H9 (cell line): ENCODE measurements around the gene ALKBH2. TPM values are rescaled to one million over a fixed set of nuclear protein-coding genes. Genes with fewer than 3 reads are reported as not detected.

Source experiments
- DNase-seq: peaks from one replicate; pipeline ENCODE4 v3.0.0-alpha.2; 2017
- H2AFZ ChIP-seq: one replicate; pipeline ENCODE4 v1.6.1; 2013; ENCODE audit warnings: mild to moderate bottlenecking, low read length, control low read depth, moderate library complexity
- H2AK5ac ChIP-seq: 2 replicates; pipeline ENCODE4 v1.6.1; 2013; ENCODE audit warnings: low read length, control low read depth, mixed read lengths; ENCODE audit not compliant: insufficient read length
- H2BK120ac ChIP-seq: one replicate; pipeline ENCODE4 v1.6.1; 2013; ENCODE audit warnings: low read depth, mild to moderate bottlenecking, low read length, control low read depth, inconsistent platforms; ENCODE audit not compliant: poor library complexity, severe bottlenecking
- H2BK12ac ChIP-seq: 2 replicates; pipeline ENCODE4 v1.6.1; 2013; ENCODE audit warnings: low read length, control low read depth, mixed read lengths, low read depth; ENCODE audit not compliant: insufficient read length
- H2BK15ac ChIP-seq: 2 replicates; pipeline ENCODE4 v1.6.1; 2013; ENCODE audit warnings: low read depth, low read length, control low read depth
- H2BK20ac ChIP-seq: one replicate; pipeline ENCODE4 v1.6.1; 2013; ENCODE audit warnings: low read depth, mild to moderate bottlenecking, low read length, control low read depth, inconsistent platforms; ENCODE audit not compliant: poor library complexity, severe bottlenecking
- H2BK5ac ChIP-seq: 2 replicates; pipeline ENCODE4 v1.6.1; 2013; ENCODE audit warnings: low read length, control low read depth, mixed read lengths; ENCODE audit not compliant: insufficient read length
- H3K14ac ChIP-seq: 2 replicates; pipeline ENCODE4 v1.6.1; 2013; ENCODE audit warnings: low read length, control low read depth; ENCODE audit not compliant: insufficient read depth
- H3K18ac ChIP-seq: 2 replicates; pipeline ENCODE4 v1.6.1; 2013; ENCODE audit warnings: low read depth, mild to moderate bottlenecking, mixed read lengths, low read length, control low read depth; ENCODE audit not compliant: insufficient read length
- H3K23ac ChIP-seq: 2 replicates; pipeline ENCODE4 v1.6.1; 2013; ENCODE audit warnings: low read length, control low read depth, mixed read lengths, low read depth; ENCODE audit not compliant: insufficient read length
- H3K23me2 ChIP-seq: 2 replicates; pipeline ENCODE4 v1.6.1; 2013; ENCODE audit warnings: low read depth, mild to moderate bottlenecking, mixed read lengths, low read length, control low read depth; ENCODE audit not compliant: insufficient read length, poor library complexity, severe bottlenecking
- H3K27ac ChIP-seq: 2 replicates; pipeline ENCODE4 v1.5.1; 2013; ENCODE audit warnings: low read length, control low read depth, mixed read lengths, low read depth; ENCODE audit not compliant: insufficient read length
- H3K27me3 ChIP-seq: 2 replicates; pipeline ENCODE4 v1.6.1; 2013; ENCODE audit warnings: low read length, control low read depth, inconsistent platforms; ENCODE audit not compliant: insufficient read depth
- H3K4ac ChIP-seq: 2 replicates; pipeline ENCODE4 v1.6.1; 2013; ENCODE audit warnings: low read depth, mild to moderate bottlenecking, control low read depth, inconsistent platforms, low read length, moderate library complexity
- H3K4me1 ChIP-seq: 2 replicates; pipeline ENCODE4 v1.6.1; 2013; ENCODE audit warnings: low read length, control low read depth, inconsistent platforms; ENCODE audit not compliant: insufficient read depth
- H3K4me2 ChIP-seq: 2 replicates; pipeline ENCODE4 v1.6.1; 2013; ENCODE audit warnings: low read length, control low read depth, mixed read lengths; ENCODE audit not compliant: insufficient read length, insufficient read depth
- H3K56ac ChIP-seq: 2 replicates; pipeline ENCODE4 v1.6.1; 2013; ENCODE audit warnings: low read depth, mild to moderate bottlenecking, mixed read lengths, low read length, control low read depth; ENCODE audit not compliant: insufficient read length
- H3K79me1 ChIP-seq: 2 replicates; pipeline ENCODE4 v1.6.1; 2013; ENCODE audit warnings: low read depth, mild to moderate bottlenecking, moderate library complexity, low read length, control low read depth, inconsistent platforms; ENCODE audit not compliant: insufficient read depth, poor library complexity, severe bottlenecking
- H3K79me2 ChIP-seq: 2 replicates; pipeline ENCODE4 v1.6.1; 2013; ENCODE audit warnings: low read length, control low read depth, inconsistent platforms; ENCODE audit not compliant: insufficient read depth
- H3K9ac ChIP-seq: 2 replicates; pipeline ENCODE4 v1.6.1; 2013; ENCODE audit warnings: low read length, control low read depth, mixed read lengths; ENCODE audit not compliant: insufficient read length; ENCODE audit errors: extremely low read depth
- H3K9me3 ChIP-seq: one replicate; pipeline ENCODE4 v1.6.1; 2013; ENCODE audit warnings: low read depth, low read length, inconsistent platforms; ENCODE audit not compliant: control insufficient read depth
- H3T11ph ChIP-seq: one replicate; pipeline ENCODE4 v1.6.1; 2013; ENCODE audit warnings: mild to moderate bottlenecking, low read length, control low read depth, inconsistent platforms
- H4K20me1 ChIP-seq: one replicate; pipeline ENCODE4 v1.6.1; 2013; ENCODE audit not compliant: control insufficient read depth, insufficient read length, insufficient read depth
- H4K5ac ChIP-seq: 2 replicates; pipeline ENCODE4 v1.6.1; 2013; ENCODE audit warnings: low read depth, mild to moderate bottlenecking, mixed read lengths, low read length, control low read depth; ENCODE audit not compliant: insufficient read length
- H4K8ac ChIP-seq: replicated peaks from 2 replicates; pipeline ENCODE4 v1.6.1; 2013; ENCODE audit warnings: low read length, control low read depth, mixed read lengths, low read depth; ENCODE audit not compliant: insufficient read length
- H4K91ac ChIP-seq: 2 replicates; pipeline ENCODE4 v1.6.1; 2013; ENCODE audit warnings: low read depth, mild to moderate bottlenecking, moderate library complexity, mixed read lengths, low read length, control low read depth; ENCODE audit not compliant: insufficient read length
- H3K27ac Mint-ChIP-seq, 3 experiments: 2 replicates in 2 of 3; 3 replicates in 1 of 3; pipeline ENCODE4 v1.8.0; 2020 to 2021; ENCODE audit warnings: mixed read lengths in 3 of 3, mild to moderate bottlenecking in 1 of 3, moderate library complexity in 1 of 3
- H3K27me3 Mint-ChIP-seq: 2 replicates; pipeline ENCODE4 v1.8.0; 2021; ENCODE audit warnings: low read depth, mild to moderate bottlenecking, moderate library complexity, mixed read lengths
- H3K36me3 Mint-ChIP-seq, 3 experiments: 2 replicates in 2 of 3; 3 replicates in 1 of 3; pipeline ENCODE4 v1.8.0; 2020 to 2021; ENCODE audit warnings: low read depth in 3 of 3, mixed read lengths in 3 of 3; ENCODE audit not compliant: insufficient read depth in 1 of 3
- H3K4me1 Mint-ChIP-seq, 2 experiments: 2 replicates each; pipeline ENCODE4 v1.8.0; 2020; ENCODE audit warnings: mixed read lengths in 2 of 2
- H3K4me3 Mint-ChIP-seq, 2 experiments: 2 replicates in 1 of 2; 3 replicates in 1 of 2; pipeline ENCODE4 v1.8.0; 2020 to 2021; ENCODE audit warnings: mild to moderate bottlenecking in 2 of 2, mixed read lengths in 2 of 2, moderate library complexity in 1 of 2
- H3K9me3 Mint-ChIP-seq, 2 experiments: 2 replicates in 1 of 2; 3 replicates in 1 of 2; pipeline ENCODE4 v1.8.0; 2020; ENCODE audit warnings: mild to moderate bottlenecking in 2 of 2, mixed read lengths in 2 of 2, moderate library complexity in 1 of 2
- WGBS: extraction: QIAGEN DNeasy Blood & Tissue Kit; methylation state at CpG from one replicate; pipeline ENCODE4 v1.1.7; 2013; ENCODE audit warnings: missing lambda C conversion rate, low lambda C conversion rate, mixed read lengths; ENCODE audit not compliant: insufficient read length; ENCODE audit errors: extremely low coverage; 5-methylcytosine and 5-hydroxymethylcytosine counted together
- total RNA-seq: library from RNA; stranded (reverse); gene quantifications from 2 replicates; pipeline ENCODE4 v1.2.1, GENCODE V29; 2021
- TF ChIP-seq, protein P1 (sequence below): fragments of 200-600 bp; sonication (generic); conservative IDR thresholded peaks from 3 replicates; pipeline ENCODE4 v1.8.0; 2021; ENCODE audit warnings: antibody characterized with exemption, mild to moderate bottlenecking

ALKBH2 gene
- total RNA-seq, 1 experiment from 2014 or later, result 24.4 TPM

DNA sequence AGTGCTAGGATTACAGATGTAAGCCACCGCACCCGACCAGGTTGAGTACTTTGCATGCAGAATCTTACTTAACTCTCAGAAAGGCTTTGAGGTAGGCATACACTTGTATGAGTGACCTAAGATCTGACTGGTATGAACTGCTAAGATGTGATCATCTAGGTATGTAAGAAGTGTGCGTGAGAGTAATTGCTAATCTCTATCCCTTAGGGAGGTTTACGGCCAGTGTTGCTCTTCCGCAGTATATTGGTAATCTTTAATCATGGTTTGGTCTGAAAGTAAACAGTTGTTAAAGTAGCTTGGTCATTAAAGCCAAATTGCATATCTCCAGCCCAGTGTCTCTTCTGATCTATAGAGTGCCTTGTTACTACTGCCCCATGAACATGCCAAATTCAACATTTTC is 11.9 kb upstream of the ALKBH2 start:
- Histone ChIP-seq H2AK5ac (no peak overlapping the region), H4K5ac (no peak overlapping the region), H3K23ac (no peak overlapping the region), H2BK5ac (no peak overlapping the region), H4K91ac (no peak overlapping the region), H3K4me2 (no peak overlapping the region), H2BK120ac (no peak overlapping the region), H3K14ac (no peak overlapping the region), H2BK15ac (no peak overlapping the region), H3K4ac (no peak overlapping the region), H4K8ac (no peak overlapping the region), H2BK12ac (no peak overlapping the region), H3K18ac (no peak overlapping the region), H2AFZ (no peak overlapping the region), H3T11ph (no peak overlapping the region), H3K79me1 (no peaks in the 10 kb centered on the region), H2BK20ac (no peak overlapping the region), H3K27me3 (no peaks in the 10 kb centered on the region), H3K56ac (no peak overlapping the region), H3K23me2 (no peaks in the 10 kb centered on the region), H3K9ac (no peak overlapping the region), H3K9me3 (no peaks in the 10 kb centered on the region), H3K4me1 (no peaks in the 10 kb centered on the region), H3K79me2 (no peaks in the 10 kb centered on the region), H3K27ac (no peak overlapping the region), H4K20me1 (no peaks in the 10 kb centered on the region)
- H3K9me3 Mint-ChIP-seq, result no peaks in the 10 kb centered on the region
- peaks cover 0 to 1% of the 10 kb centered on the region in 2 experiments; a peak in 1 of 4 replicates for H3K4me1 Mint-ChIP-seq
- TF ChIP-seq, protein P1, sequence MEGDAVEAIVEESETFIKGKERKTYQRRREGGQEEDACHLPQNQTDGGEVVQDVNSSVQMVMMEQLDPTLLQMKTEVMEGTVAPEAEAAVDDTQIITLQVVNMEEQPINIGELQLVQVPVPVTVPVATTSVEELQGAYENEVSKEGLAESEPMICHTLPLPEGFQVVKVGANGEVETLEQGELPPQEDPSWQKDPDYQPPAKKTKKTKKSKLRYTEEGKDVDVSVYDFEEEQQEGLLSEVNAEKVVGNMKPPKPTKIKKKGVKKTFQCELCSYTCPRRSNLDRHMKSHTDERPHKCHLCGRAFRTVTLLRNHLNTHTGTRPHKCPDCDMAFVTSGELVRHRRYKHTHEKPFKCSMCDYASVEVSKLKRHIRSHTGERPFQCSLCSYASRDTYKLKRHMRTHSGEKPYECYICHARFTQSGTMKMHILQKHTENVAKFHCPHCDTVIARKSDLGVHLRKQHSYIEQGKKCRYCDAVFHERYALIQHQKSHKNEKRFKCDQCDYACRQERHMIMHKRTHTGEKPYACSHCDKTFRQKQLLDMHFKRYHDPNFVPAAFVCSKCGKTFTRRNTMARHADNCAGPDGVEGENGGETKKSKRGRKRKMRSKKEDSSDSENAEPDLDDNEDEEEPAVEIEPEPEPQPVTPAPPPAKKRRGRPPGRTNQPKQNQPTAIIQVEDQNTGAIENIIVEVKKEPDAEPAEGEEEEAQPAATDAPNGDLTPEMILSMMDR, result no peak
- H3K36me3 Mint-ChIP-seq, result peaks cover 58 to 89% (median 83%) of the 10 kb centered on the region in 3 experiments; a peak in 6 of 7 replicates
- H3K27ac Mint-ChIP-seq, result no peak overlapping the region; a peak in 1 of 7 replicates
- H3K27me3 Mint-ChIP-seq, result no peaks in the 10 kb centered on the region
- H3K4me3 Mint-ChIP-seq, result no peak overlapping the region
- no peak for DNase-seq
- WGBS, result no CpG with 5 or more reads among the region's 5 CpGs
